GM06990 (cell line): Measurements from ENCODE around the gene IFT52.

Experiments
- DNase-seq: peaks from one replicate; pipeline ENCODE4 v3.0.0-alpha.2; 2011; ENCODE audit not compliant: insufficient read length; ENCODE audit errors: extremely low read depth
- H3K27me3 ChIP-seq: replicated peaks from 2 replicates; pipeline ENCODE4 v1.6.0; 2011; ENCODE audit warnings: low read length; ENCODE audit not compliant: control insufficient read depth, insufficient read depth
- H3K36me3 ChIP-seq: 2 replicates; pipeline ENCODE4 v1.5.1; 2011; ENCODE audit warnings: low read length; ENCODE audit not compliant: control insufficient read depth, insufficient read depth
- H3K4me3 ChIP-seq: replicated peaks from 2 replicates; pipeline ENCODE4 v1.5.1; 2011; ENCODE audit warnings: low read depth, mild to moderate bottlenecking, control low read depth, low read length
- CTCF ChIP-seq: IDR thresholded peaks from 2 replicates; pipeline ENCODE4 v1.5.1; 2011; ENCODE audit warnings: low read length, control low read depth, mild to moderate bottlenecking, inconsistent platforms; ENCODE audit not compliant: insufficient read depth, poor library complexity, severe bottlenecking

Gene IFT52

GRCh38 chr20:43658069-43658722 is 67.5 kb downstream of the IFT52 start:
- no peaks in the 10 kb centered on the region for H3K27me3 ChIP-seq
- DNase-seq = no peak
- TF ChIP-seq CTCF = peak; percentile 15
- peak overlapping the region; percentile 97 for H3K4me3 ChIP-seq
- H3K36me3 ChIP-seq = no peaks in the 10 kb centered on the region

DNA sequence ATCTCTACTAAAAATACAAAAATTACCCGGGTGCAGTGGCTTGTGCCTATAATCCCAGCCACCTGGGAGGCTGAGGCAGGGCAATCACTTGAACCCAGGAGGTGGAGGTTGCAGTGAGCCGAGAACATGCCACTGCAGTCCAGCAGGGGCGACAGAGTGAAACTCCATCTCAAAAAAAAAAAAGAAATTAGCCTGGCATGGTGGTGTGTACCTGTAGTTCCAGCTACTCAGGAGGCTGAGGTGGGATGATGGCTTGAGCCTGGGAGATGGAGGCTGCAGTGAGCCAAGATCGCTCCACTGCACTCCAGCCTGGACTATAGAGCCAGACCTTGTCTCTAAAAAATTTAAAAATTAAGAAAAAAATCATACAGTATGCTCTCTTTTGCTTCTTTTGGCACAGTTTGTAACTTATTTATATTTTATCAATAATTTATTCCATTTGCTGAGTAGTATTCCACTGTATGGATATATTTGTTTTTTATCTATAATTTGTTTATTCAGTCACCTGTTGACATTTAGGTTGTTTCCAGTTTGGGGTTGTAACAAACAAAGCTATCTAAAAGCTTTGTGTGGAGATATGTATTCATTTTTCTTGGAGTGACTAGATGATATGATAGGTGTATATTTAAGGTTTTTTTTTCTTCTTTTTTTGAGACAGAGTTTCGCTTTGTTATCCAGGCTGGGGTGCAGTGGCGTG is 68.1 kb downstream of the IFT52 start:
- TF ChIP-seq CTCF = peak; percentile 13
- DNase-seq = no peak
- Histone ChIP-seq H3K36me3 (no peaks in the 10 kb centered on the region), H3K4me3 (no peak overlapping the region), H3K27me3 (no peaks in the 10 kb centered on the region)

GRCh38 chr20:43662943-43663655 is 72.4 kb downstream of the IFT52 start:
- H3K4me3 ChIP-seq = no peak overlapping the region
- no peaks in the 10 kb centered on the region for H3K36me3 ChIP-seq
- TF ChIP-seq CTCF = no peak
- no peaks in the 10 kb centered on the region for H3K27me3 ChIP-seq
- no peak for DNase-seq

DNA sequence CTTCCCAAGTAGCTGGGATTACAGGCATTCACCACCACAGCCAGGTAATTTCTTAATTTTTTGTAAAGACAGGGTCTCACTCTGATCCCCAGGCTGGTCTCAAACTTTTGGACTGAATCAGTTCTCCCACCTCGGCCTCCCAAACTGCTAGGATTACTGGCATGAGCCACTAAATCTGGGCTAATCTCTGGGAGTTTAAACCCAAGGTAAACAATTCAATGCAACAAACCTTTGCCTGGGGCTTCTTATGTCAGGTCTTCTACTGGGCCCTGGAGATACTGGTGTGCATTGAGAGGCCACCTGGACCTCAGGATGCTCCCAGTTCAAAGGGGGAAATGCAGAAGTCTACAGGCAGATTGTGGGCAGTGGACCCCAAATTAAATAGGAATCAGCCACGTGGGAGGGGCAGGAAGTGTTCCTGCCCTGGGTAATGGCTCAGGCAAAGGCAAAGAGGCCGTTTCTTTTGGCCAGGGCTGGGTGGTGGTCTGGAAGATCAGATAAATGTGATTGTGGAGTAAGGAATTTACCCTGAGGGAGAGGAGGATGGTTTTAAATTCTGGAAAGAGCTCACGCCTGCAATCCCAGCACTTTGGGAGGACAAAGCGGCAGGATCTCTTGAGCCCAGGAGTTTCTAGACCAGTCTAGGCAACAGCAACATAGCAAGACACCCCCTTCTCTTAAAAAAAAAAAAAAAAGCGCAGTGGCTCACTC is 74.9 kb downstream of the IFT52 start:
- H3K4me3 ChIP-seq = no peak overlapping the region
- no peak for TF ChIP-seq CTCF
- no peak for DNase-seq

GRCh38 chr20:43666376-43667328 is 75.9 kb downstream of the IFT52 start, which contains the start of gene MYBL2:
MYBL2 (plus strand) TSS chr20:43667114; CDS start chr20:43667284, 170 bp downstream.
- H3K27me3 ChIP-seq = no peaks in the 10 kb centered on the region
- peak; percentile 83 for DNase-seq
- no peak for TF ChIP-seq CTCF
- H3K4me3 ChIP-seq = peak within 1 kb of the TSS; percentile 73
- no peaks in the 10 kb centered on the region for H3K36me3 ChIP-seq

More for the DNA sequence above, 74.9 kb downstream of the IFT52 start:
- no peaks in the 10 kb centered on the region for H3K36me3 ChIP-seq
- H3K27me3 ChIP-seq = no peaks in the 10 kb centered on the region
